DOHH2 (cell line): ENCODE data around the gene POLA2.

ENCODE experiments used
- EZH2phosphoT487 ChIP-seq: fragments of 200-600 bp; sonication (generic); IDR thresholded peaks from 2 replicates; pipeline ENCODE4 v1.6.1; 2017; ENCODE audit warnings: borderline replicate concordance, mild to moderate bottlenecking, antibody characterized with exemption, low read length, moderate library complexity, mixed read lengths
- TF ChIP-seq, protein P1 (sequence below): fragments of 200-600 bp; sonication (generic); IDR thresholded peaks from one replicate; pipeline ENCODE4 v1.5.1; 2014; ENCODE audit warnings: antibody characterized with exemption, mild to moderate bottlenecking, low read depth, low read length; ENCODE audit not compliant: poor library complexity, severe bottlenecking

DNA sequence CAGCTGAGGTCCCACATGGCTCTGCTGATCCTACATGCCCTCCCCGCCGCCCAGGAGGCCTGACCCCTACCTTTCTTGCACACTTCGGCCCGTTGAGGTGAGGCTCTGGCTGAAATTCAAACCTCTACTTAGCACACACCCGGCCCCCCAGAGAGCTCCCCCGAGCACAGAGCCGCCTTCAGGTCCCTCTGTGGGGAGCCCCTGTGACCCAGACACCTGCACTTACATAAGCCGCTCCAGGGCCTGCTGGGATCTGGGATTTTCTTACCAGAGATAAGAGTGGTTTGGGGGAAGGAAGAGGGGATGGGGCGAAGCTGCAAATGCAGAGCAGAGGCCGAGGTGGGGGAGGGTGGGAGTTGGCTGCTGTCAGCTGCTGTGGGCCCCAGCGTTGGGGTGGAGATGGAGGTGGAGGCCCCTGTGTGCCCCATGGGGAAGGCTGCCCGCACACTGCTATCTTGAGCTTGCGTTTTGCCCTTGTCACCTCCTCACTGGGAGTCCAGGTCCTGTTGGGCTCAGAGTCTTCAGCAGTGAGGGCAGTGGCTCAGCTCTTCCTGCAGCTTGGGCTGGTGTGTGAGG, 49.4 kb upstream of the POLA2 start:
- no peak for TF ChIP-seq EZH2phosphoT487
- TF ChIP-seq, protein P1, sequence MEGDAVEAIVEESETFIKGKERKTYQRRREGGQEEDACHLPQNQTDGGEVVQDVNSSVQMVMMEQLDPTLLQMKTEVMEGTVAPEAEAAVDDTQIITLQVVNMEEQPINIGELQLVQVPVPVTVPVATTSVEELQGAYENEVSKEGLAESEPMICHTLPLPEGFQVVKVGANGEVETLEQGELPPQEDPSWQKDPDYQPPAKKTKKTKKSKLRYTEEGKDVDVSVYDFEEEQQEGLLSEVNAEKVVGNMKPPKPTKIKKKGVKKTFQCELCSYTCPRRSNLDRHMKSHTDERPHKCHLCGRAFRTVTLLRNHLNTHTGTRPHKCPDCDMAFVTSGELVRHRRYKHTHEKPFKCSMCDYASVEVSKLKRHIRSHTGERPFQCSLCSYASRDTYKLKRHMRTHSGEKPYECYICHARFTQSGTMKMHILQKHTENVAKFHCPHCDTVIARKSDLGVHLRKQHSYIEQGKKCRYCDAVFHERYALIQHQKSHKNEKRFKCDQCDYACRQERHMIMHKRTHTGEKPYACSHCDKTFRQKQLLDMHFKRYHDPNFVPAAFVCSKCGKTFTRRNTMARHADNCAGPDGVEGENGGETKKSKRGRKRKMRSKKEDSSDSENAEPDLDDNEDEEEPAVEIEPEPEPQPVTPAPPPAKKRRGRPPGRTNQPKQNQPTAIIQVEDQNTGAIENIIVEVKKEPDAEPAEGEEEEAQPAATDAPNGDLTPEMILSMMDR: no peak
